ENCODE data around the gene AMZ1. TPM values are rescaled to one million over a fixed set of nuclear protein-coding genes. Genes with fewer than 3 reads are reported as not detected.

AMZ1 gene
- total RNA-seq, 1 donor: 14.2 TPM

DNA sequence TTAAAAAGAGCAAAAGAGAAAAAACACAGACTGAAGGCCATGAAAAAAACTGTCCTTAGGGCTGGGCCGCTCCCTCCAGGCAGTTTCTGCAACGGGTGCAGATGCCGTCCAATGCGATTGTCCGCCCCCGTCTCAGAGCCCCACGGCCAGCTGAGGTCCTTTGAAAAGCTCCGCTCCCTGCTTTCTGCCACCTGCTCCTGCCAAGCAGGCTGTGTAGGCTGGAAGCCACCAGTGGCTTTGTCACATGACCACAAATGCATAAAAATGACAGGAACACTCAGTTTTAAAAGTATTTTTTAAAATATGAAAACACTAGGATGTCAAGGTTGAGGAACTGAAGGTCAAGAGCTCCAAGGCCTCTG is 71.7 kb downstream of the AMZ1 start:
- TF ChIP-seq, protein P1, sequence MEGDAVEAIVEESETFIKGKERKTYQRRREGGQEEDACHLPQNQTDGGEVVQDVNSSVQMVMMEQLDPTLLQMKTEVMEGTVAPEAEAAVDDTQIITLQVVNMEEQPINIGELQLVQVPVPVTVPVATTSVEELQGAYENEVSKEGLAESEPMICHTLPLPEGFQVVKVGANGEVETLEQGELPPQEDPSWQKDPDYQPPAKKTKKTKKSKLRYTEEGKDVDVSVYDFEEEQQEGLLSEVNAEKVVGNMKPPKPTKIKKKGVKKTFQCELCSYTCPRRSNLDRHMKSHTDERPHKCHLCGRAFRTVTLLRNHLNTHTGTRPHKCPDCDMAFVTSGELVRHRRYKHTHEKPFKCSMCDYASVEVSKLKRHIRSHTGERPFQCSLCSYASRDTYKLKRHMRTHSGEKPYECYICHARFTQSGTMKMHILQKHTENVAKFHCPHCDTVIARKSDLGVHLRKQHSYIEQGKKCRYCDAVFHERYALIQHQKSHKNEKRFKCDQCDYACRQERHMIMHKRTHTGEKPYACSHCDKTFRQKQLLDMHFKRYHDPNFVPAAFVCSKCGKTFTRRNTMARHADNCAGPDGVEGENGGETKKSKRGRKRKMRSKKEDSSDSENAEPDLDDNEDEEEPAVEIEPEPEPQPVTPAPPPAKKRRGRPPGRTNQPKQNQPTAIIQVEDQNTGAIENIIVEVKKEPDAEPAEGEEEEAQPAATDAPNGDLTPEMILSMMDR (IDR thresholded peaks at IDR 0.05; ENCODE audit: insufficient read depth, low read depth, low read length): no peak
- H3K4me3 ChIP-seq (ENCODE audit: low read depth, low read length): no peak overlapping the region
- DNase-seq (ENCODE audit: low read depth): no peak

DNA sequence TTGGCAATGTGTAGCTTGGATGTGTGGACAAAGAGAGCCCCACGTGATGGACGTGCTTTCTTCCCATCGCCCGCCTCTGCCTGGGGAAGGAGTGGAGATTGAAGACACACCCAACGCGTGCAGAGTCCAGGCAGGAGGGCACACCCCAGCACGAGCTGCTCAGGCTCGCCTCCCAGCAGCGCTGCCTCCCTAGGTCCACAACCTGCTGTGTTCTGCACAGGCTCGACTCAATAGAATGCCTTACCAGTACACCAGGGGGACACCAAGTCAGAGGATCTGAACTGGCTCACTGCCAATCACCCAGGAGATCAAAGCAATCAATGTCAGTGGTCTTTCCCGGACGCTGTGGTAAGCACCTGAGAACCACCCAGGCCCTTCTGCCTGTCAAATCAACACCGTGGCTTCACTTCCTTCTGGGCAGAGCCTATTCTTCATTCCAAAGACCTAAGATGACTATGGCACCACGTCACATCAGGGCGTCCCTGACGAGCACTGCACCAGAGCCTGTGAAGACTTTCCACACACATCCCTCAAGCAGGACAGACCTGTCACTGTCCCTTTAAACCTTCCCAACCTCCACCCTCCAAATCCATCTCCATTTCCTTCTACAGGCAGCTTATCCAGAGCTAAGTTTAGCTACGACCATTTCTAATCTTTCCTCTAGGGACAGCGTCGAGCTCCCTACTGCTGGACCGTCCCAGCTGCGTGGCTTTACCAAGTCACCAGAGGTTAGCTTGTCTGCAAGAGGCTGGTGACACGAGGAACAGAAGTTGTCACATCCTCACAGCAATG is 72.3 kb downstream of the AMZ1 start:
- TF ChIP-seq, protein P1 (IDR thresholded peaks at IDR 0.05; ENCODE audit: insufficient read depth, low read depth, low read length): peak; percentile 54
- DNase-seq (ENCODE audit: low read depth): peak; percentile 75
- no peak overlapping the region for H3K4me3 ChIP-seq (ENCODE audit: low read depth, low read length)

DNA sequence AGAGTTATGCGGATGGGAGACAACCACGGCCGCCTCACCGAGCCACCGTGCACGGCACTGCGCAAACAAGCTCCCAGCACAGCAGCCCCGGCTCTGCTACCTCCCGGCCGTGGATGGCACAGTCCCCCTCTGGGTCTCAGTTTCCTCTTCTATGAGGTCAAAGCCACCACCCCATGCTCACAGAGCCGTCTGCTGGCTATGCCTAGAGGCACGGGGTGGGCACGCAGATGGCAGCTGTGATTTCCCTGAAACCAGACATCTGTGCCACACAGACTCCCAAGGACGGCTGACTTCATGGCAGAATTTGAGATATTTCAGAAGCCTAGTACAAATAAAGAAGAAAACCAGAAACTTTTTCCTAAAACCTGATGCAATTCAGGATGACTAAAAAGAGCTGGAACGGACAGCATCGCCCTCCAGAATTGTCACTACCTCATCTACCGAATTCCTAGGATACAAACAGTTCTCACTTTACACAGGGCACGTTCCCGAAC is 73.2 kb downstream of the AMZ1 start:
- H3K4me3 ChIP-seq (ENCODE audit: low read depth, low read length): no peak overlapping the region
- TF ChIP-seq, protein P1 (IDR thresholded peaks at IDR 0.05; ENCODE audit: insufficient read depth, low read depth, low read length): no peak
- DNase-seq (ENCODE audit: low read depth): no peak

DNA sequence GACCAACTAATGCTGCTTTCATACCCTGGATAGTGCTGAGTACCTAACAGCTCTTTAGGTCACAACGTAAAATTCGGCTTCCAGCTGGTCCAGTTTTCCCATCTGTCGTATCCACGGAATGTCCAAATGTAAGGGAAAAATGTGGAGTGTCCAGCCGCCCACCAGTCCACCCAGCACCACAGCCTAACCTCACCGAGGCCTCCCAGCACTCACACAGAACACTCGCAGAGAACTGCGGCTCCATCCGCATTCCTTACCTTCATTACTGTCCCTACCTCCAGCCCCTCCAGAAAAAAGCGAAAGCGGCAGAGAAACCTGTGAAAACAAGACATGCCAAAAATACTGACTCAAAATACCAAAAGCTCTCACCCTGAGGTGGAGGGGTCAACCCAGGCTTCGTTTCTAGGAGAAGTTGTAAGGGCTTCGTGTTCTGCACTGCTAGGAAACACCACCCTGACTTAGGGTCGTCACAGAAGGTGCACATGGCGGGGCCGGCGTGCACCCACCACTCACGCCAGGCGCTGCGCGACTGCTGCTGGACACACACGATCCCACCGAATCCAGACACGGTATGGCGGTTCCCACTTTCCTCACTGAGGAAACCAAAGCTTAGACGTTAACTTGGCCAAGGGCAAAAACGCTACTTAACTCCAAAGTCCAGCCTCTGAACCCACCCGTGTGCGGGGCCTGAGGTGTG is 73.9 kb downstream of the AMZ1 start:
- TF ChIP-seq, protein P1 (IDR thresholded peaks at IDR 0.05; ENCODE audit: insufficient read depth, low read depth, low read length): no peak
- no peak overlapping the region for H3K4me3 ChIP-seq (ENCODE audit: low read depth, low read length)
- DNase-seq (ENCODE audit: low read depth): no peak

DNA sequence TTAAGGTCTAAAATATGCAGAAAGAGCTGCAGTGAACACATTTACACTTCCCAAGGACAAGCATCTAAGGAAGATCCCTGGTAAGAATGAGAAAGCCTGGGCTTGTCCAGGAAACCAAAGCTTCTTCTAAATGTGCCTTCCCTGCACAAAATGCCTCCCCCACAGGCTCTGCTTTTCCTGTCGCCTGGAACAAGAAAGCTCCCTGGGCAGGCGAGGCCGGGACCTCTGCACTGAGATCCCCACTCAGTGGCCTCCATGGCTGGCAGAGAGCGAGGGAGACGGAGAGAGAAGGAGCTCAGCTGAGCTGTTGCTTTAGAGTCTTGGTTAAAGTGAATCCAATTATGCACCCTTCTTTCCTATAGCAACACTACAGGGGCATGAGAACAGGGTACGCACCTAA is 75.6 kb downstream of the AMZ1 start:
- TF ChIP-seq, protein P1 (IDR thresholded peaks at IDR 0.05; ENCODE audit: insufficient read depth, low read depth, low read length): no peak
- H3K4me3 ChIP-seq (ENCODE audit: low read depth, low read length): no peak overlapping the region
- no peak for DNase-seq (ENCODE audit: low read depth)

DNA sequence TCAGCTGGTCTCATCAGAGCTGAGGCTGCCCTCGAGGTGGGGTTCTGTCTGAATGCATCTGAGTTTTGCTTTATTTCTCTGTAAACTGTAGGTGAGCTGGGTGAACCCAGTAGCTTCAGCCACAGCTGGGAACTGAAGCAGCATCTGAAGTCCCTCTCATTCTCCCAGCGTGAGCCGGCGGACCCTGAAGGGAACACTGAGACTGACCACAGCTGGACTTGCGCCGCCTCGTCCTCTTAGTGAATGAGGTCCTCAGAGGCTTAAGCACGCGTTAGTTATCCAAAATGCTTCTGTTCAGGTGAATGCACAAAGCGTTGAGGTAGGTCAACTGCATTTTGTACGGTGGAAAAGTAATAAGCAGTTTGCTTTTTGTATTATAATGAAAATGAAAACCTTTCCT is 76.6 kb downstream of the AMZ1 start:
- no peak overlapping the region for H3K4me3 ChIP-seq (ENCODE audit: low read depth, low read length)
- DNase-seq (ENCODE audit: low read depth): no peak
- TF ChIP-seq, protein P1 (IDR thresholded peaks at IDR 0.05; ENCODE audit: insufficient read depth, low read depth, low read length): no peak

Other genes starting within 250 kb of the AMZ1 start
- gene GRIFIN, start 211.8 kb upstream of the AMZ1 start, total RNA-seq: not detected in 2 replicates
- gene LFNG, start 168.4 kb upstream of the AMZ1 start, total RNA-seq: 7.4 and 10.8 TPM in 2 replicates
- gene BRAT1, start 132.7 kb upstream of the AMZ1 start, total RNA-seq: 23.3 and 27.7 TPM in 2 replicates
- gene IQCE, start 129.2 kb upstream of the AMZ1 start, total RNA-seq: 13.2 and 13.4 TPM in 2 replicates
- 61.3 and 77.3 TPM in 2 replicates for gene TTYH3, start 56.2 kb upstream of the AMZ1 start, total RNA-seq
- gene GNA12, start 156.1 kb downstream of the AMZ1 start, total RNA-seq: 41.9 and 46.2 TPM in 2 replicates